ENCODE results near the gene NDUFAB1. TPM values are rescaled to one million over a fixed set of nuclear protein-coding genes. Genes with fewer than 3 reads are reported as not detected.

Gene NDUFAB1
- total RNA-seq, 6 donors from 2014 or later, result 21.0 to 69.2 (median 44.3) TPM

GRCh38 chr16:23537390-23537789 lies 58.7 kb downstream of the NDUFAB1 start:
- DNase-seq (no peak), ATAC-seq (ENCODE audit: low FRiP score in 2 of 2) (no peak)
- no peak overlapping the region for H3K4me3 ChIP-seq
- no peaks in the 10 kb centered on the region for H3K9me3 ChIP-seq
- H3K4me1 ChIP-seq, result peaks cover 0 to 5% (median 0%) of the 10 kb centered on the region in 4 donors
- H3K36me3 ChIP-seq, result peaks cover 4 to 59% (median 26%) of the 10 kb centered on the region in 4 donors
- 70 to 83% methylated on average over 3 of the region's 3 CpGs for WGBS, 2 donors
- no peak overlapping the region for H3K27ac ChIP-seq
- H3K27me3 ChIP-seq, result no peaks in the 10 kb centered on the region
- TF ChIP-seq EP300 (IDR thresholded peaks at IDR 0.05) (no peak), POLR2AphosphoS5 (IDR thresholded peaks at IDR 0.05) (no peak), POLR2A (IDR thresholded peaks at IDR 0.05) (no peak)
- TF ChIP-seq, protein P1, sequence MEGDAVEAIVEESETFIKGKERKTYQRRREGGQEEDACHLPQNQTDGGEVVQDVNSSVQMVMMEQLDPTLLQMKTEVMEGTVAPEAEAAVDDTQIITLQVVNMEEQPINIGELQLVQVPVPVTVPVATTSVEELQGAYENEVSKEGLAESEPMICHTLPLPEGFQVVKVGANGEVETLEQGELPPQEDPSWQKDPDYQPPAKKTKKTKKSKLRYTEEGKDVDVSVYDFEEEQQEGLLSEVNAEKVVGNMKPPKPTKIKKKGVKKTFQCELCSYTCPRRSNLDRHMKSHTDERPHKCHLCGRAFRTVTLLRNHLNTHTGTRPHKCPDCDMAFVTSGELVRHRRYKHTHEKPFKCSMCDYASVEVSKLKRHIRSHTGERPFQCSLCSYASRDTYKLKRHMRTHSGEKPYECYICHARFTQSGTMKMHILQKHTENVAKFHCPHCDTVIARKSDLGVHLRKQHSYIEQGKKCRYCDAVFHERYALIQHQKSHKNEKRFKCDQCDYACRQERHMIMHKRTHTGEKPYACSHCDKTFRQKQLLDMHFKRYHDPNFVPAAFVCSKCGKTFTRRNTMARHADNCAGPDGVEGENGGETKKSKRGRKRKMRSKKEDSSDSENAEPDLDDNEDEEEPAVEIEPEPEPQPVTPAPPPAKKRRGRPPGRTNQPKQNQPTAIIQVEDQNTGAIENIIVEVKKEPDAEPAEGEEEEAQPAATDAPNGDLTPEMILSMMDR (IDR thresholded peaks at IDR 0.05), result no peak

GRCh38 chr16:23535901-23536300 lies 60.2 kb downstream of the NDUFAB1 start:
- Histone ChIP-seq H3K27me3 (no peaks in the 10 kb centered on the region), H3K4me3 (no peak overlapping the region), H3K4me1 (peaks cover 0 to 5% (median 0%) of the 10 kb centered on the region in 4 donors), H3K27ac (no peak overlapping the region), H3K9me3 (no peaks in the 10 kb centered on the region), H3K36me3 (peaks cover 4 to 60% (median 35%) of the 10 kb centered on the region in 4 donors)
- DNase-seq (no peak), ATAC-seq (ENCODE audit: low FRiP score in 2 of 2) (no peak)
- 93 to 100% methylated on average over 1 to 2 of the region's 2 CpGs for WGBS, 2 donors
- TF ChIP-seq, protein P1 (IDR thresholded peaks at IDR 0.05), result no peak
- TF ChIP-seq POLR2AphosphoS5 (IDR thresholded peaks at IDR 0.05), result no peak
- TF ChIP-seq EP300 (IDR thresholded peaks at IDR 0.05), result no peak
- TF ChIP-seq POLR2A (IDR thresholded peaks at IDR 0.05), result no peak

DNA sequence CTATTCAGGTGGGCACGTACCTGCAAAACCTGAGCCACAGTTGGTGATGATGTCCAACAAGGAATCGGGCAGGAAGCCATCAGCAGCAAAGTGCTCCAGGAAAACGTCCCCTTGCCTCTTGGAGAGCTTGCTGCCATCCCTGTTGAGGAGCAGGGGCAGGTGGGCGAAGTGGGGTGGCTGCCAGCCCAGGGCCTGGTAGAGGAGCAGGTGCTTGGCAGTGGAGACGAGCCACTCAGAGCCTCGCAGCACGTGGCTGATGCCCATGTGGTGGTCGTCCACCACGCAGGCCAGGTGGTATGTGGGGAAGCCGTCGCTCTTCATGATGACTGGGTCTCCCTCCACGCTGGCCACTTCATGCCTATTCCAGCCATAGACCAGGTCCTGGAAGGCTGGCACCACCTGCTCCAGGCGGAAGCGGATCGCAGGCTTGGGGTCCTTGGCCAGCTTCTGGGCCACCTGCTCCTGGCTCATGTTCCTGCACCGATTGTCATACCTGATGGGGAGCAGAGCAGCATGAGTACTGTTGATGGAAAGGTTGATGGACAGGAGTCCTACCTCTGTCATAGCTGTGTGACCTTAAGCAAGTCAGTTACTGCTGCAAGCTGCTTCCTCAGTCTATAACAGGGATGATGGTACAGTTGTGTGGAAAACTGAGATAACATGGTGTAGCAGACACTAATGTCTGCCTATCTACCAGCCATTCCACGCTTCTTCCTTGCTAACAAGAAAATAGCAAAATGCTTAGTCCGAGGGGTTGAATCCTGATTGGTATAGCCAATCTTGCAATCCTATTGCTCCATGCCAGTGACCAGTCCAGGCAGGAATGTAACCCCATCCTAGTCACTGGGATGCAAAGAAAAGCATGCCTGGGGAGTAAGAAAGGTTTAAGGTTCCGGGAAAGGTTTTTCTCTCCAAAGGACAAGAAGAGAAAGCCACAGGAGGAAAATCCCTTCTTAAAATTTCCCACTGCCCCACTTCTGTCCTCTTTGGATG lies 61.0 kb downstream of the NDUFAB1 start:
- Histone ChIP-seq H3K27ac (no peak overlapping the region), H3K9me3 (no peaks in the 10 kb centered on the region), H3K27me3 (no peaks in the 10 kb centered on the region), H3K4me3 (no peak overlapping the region), H3K36me3 (peaks cover 4 to 62% (median 37%) of the 10 kb centered on the region in 4 donors), H3K4me1 (no peaks in the 10 kb centered on the region)
- 96 to 97% methylated on average over 8 to 19 of the region's 19 CpGs for WGBS, 2 donors
- ATAC-seq (ENCODE audit: low FRiP score in 2 of 2) (peak in 1 of 2 donors; percentile 38), DNase-seq (peak in 1 of 2 donors; percentile 58)
- no peak for TF ChIP-seq EP300 (IDR thresholded peaks at IDR 0.05)
- TF ChIP-seq, protein P1 (IDR thresholded peaks at IDR 0.05), result no peak
- TF ChIP-seq POLR2A (IDR thresholded peaks at IDR 0.05), result no peak
- TF ChIP-seq POLR2AphosphoS5 (IDR thresholded peaks at IDR 0.05), result no peak

DNA sequence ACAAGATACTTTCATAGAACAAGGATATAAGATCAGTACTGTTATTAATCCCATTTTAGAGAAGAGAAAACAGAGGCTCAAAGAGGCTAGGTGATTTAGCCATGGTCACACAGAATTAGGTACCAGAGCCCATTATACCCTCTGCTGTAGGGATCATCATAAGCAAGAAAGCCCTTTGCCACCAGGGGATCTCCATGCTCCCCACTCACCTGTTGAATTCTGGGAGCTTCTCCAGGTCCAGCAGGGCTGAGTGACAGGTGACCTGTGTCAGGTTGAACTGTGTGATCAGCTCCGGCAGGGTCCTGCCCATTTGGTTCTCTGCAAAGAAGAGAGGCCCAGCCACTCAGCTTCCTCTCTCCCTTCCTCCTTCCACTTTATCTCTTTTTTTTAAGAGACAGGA lies 63.7 kb downstream of the NDUFAB1 start:
- WGBS, 2 donors, result 100% methylated on average over 1 of the region's 1 CpG
- ATAC-seq (ENCODE audit: low FRiP score in 2 of 2), result no peak
- H3K9me3 ChIP-seq, result no peaks in the 10 kb centered on the region
- H3K27me3 ChIP-seq, result no peaks in the 10 kb centered on the region
- H3K36me3 ChIP-seq, result peaks cover 4 to 72% (median 52%) of the 10 kb centered on the region in 4 donors
- no peaks in the 10 kb centered on the region for H3K4me1 ChIP-seq
- no peak for DNase-seq
- TF ChIP-seq, protein P1 (IDR thresholded peaks at IDR 0.05), result no peak
- no peak for TF ChIP-seq POLR2AphosphoS5 (IDR thresholded peaks at IDR 0.05)
- no peak for TF ChIP-seq POLR2A (IDR thresholded peaks at IDR 0.05)
- no peak for TF ChIP-seq EP300 (IDR thresholded peaks at IDR 0.05)
- H3K4me3 ChIP-seq, result no peak overlapping the region
- no peak overlapping the region for H3K27ac ChIP-seq

Other genes starting within 250 kb of the NDUFAB1 start
- gene COG7, start 143.1 kb downstream of the NDUFAB1 start, total RNA-seq, result 10 to 100 TPM; 16.9 to 61.8 (median 24.8) TPM
- 100 to 1,000 TPM in 5 of 6 donors, 10 to 100 TPM in 1; 84.4 to 197 (median 164) TPM for gene GGA2, start 85.8 kb downstream of the NDUFAB1 start, total RNA-seq
- 10 to 100 TPM; 11.5 to 38.8 (median 15.9) TPM for gene EARS2, start 39.0 kb downstream of the NDUFAB1 start, total RNA-seq
- gene UBFD1, start 38.6 kb downstream of the NDUFAB1 start, total RNA-seq, result 100 to 1,000 TPM in 1 of 6 donors, 10 to 100 TPM in 5; 30.2 to 145 (median 62.8) TPM
- gene PALB2, start 45.0 kb upstream of the NDUFAB1 start, total RNA-seq, result 10 to 100 TPM in 5 of 6 donors, 1 to 10 TPM in 1; 6.4 to 32.5 (median 11.6) TPM
- gene DCTN5, start 45.1 kb upstream of the NDUFAB1 start, total RNA-seq, result 10 to 100 TPM; 19.8 to 48.6 (median 35.4) TPM
- gene PLK1, start 82.6 kb upstream of the NDUFAB1 start, total RNA-seq, result 10 to 100 TPM in 2 of 6 donors, 1 to 10 TPM in 4; 2.5 to 14.0 (median 4.8) TPM
- 1 to 10 TPM in 4 of 6 donors, under 1 TPM in 2; 0.46 to 9.6 (median 1.3) TPM for gene ERN2, start 116.9 kb upstream of the NDUFAB1 start, total RNA-seq
- gene CHP2, start 158.7 kb upstream of the NDUFAB1 start, total RNA-seq, result 1 to 10 TPM in 1 of 6 donors, under 1 TPM in 1, not detected in 4; 0.20 to 5.2 TPM
- 10 to 100 TPM in 5 of 6 donors, 1 to 10 TPM in 1; 9.6 to 28.0 (median 13.9) TPM for gene PRKCB, start 239.7 kb upstream of the NDUFAB1 start, total RNA-seq

Measured in upper lobe of left lung (tissue), 6 donors.